PC-9 (cell line): ENCODE data around the gene HS6ST3.

Experiments used
- EZH2 ChIP-seq: fragments of 200-600 bp; sonication (generic); IDR thresholded peaks from 2 replicates; pipeline ENCODE4 v1.8.0; 2017; ENCODE audit warnings: antibody characterized with exemption, low read depth
- TF ChIP-seq, protein P1 (sequence below): fragments of 200-600 bp; sonication (generic); conservative IDR thresholded peaks from 2 replicates; pipeline ENCODE4 v1.6.1; 2017; ENCODE audit warnings: mixed run types, antibody characterized with exemption, mild to moderate bottlenecking, moderate library complexity

DNA sequence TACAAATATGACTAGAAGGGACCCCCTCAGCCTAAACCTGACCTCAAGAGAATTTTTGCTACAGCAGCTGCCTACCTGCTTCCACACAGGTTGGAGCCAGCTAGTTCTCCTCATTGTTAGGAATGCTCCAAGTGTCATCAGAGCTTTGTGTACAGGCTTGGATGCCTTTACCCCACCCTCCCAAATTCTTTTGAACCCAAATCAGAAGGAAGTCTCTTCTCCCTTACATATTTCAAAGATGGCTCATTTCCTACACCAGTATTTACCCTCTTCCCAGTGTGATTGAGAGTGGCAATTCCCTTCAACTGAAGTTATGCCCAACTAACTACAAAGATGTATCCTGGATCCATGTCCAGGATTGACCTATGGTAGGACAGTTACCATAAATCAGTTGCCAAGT, 581.2 kb downstream of the HS6ST3 start:
- TF ChIP-seq, protein P1, sequence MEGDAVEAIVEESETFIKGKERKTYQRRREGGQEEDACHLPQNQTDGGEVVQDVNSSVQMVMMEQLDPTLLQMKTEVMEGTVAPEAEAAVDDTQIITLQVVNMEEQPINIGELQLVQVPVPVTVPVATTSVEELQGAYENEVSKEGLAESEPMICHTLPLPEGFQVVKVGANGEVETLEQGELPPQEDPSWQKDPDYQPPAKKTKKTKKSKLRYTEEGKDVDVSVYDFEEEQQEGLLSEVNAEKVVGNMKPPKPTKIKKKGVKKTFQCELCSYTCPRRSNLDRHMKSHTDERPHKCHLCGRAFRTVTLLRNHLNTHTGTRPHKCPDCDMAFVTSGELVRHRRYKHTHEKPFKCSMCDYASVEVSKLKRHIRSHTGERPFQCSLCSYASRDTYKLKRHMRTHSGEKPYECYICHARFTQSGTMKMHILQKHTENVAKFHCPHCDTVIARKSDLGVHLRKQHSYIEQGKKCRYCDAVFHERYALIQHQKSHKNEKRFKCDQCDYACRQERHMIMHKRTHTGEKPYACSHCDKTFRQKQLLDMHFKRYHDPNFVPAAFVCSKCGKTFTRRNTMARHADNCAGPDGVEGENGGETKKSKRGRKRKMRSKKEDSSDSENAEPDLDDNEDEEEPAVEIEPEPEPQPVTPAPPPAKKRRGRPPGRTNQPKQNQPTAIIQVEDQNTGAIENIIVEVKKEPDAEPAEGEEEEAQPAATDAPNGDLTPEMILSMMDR, result no peak
- TF ChIP-seq EZH2, result no peak
